CD14-positive monocyte (primary cell): Measurements from ENCODE around the gene CLRN3. TPM values are rescaled to one million over a fixed set of nuclear protein-coding genes. Genes with fewer than 3 reads are reported as not detected.

Experiments used
- DNase-seq, 3 donors: peaks; one replicate each; pipeline ENCODE4 v3.0.0-alpha.2; 2011 to 2022
- H2AFZ ChIP-seq: 2 replicates; pipeline ENCODE4 v1.6.0; 2012; ENCODE audit warnings: mild to moderate bottlenecking, low read depth, low read length, inconsistent platforms; ENCODE audit not compliant: insufficient read depth, poor library complexity, severe bottlenecking
- H3K27ac ChIP-seq, 2 donors: 1 replicate in 1 of 2; 2 replicates in 1 of 2; pipeline ENCODE4 v1.5.1; 2012 to 2013; ENCODE audit warnings: low read length in 2 of 2, control low read depth in 1 of 2, inconsistent platforms in 1 of 2, low read depth in 1 of 2, mild to moderate bottlenecking in 1 of 2
- H3K27me3 ChIP-seq, 2 donors: one replicate each; pipeline versions ENCODE4 v1.6.0 to v1.6.1; 2011 to 2013; ENCODE audit warnings: low read length in 2 of 2; ENCODE audit not compliant: control insufficient read depth in 2 of 2, insufficient read depth in 2 of 2
- H3K36me3 ChIP-seq, 2 donors: replicated peaks in 1 of 2; 1 replicate in 1 of 2; 2 replicates in 1 of 2; pipeline versions ENCODE4 v1.5.1 to v1.6.1; 2012 to 2013; ENCODE audit warnings: low read length in 2 of 2, control low read depth in 1 of 2, inconsistent platforms in 1 of 2, mild to moderate bottlenecking in 1 of 2; ENCODE audit not compliant: insufficient read depth in 2 of 2, control insufficient read depth in 1 of 2
- H3K4me1 ChIP-seq, 2 donors: 1 replicate in 1 of 2; 2 replicates in 1 of 2; pipeline versions ENCODE4 v1.5.1 to v1.6.1; 2012 to 2013; ENCODE audit warnings: low read length in 2 of 2, control low read depth in 1 of 2, inconsistent platforms in 1 of 2, mild to moderate bottlenecking in 1 of 2, moderate library complexity in 1 of 2; ENCODE audit not compliant: insufficient read depth in 2 of 2, control insufficient read depth in 1 of 2
- H3K4me2 ChIP-seq: replicated peaks from 2 replicates; pipeline ENCODE3; 2012; ENCODE audit warnings: low read length, moderate library complexity, mild to moderate bottlenecking; ENCODE audit not compliant: poor library complexity, severe bottlenecking; ENCODE audit errors: extremely low read depth
- H3K4me3 ChIP-seq, 3 experiments: fragments of 200-600 bp in 1 of 3; sonication (generic) in 1 of 3; replicated peaks in 1 of 3; 1 replicate in 2 of 3; 2 replicates in 1 of 3; pipeline ENCODE4 v1.5.1; 2011 to 2013; ENCODE audit warnings: low read length in 3 of 3, mild to moderate bottlenecking in 3 of 3, control low read depth in 2 of 3, low read depth in 2 of 3, inconsistent platforms in 1 of 3, moderate library complexity in 1 of 3
- H3K79me2 ChIP-seq: 2 replicates; pipeline ENCODE4 v1.6.0; 2012; ENCODE audit warnings: mild to moderate bottlenecking, control low read depth, inconsistent platforms, low read length, moderate library complexity; ENCODE audit not compliant: insufficient read depth
- H3K9ac ChIP-seq: 2 replicates; pipeline ENCODE4 v1.6.0; 2017; ENCODE audit warnings: low read length, mild to moderate bottlenecking; ENCODE audit not compliant: insufficient read depth, poor library complexity, severe bottlenecking
- H3K9me3 ChIP-seq, 2 donors: replicated peaks in 1 of 2; 1 replicate in 1 of 2; 2 replicates in 1 of 2; pipeline versions ENCODE4 v1.5.1 to v1.6.1; 2012 to 2013; ENCODE audit warnings: low read length in 2 of 2, control low read depth in 1 of 2; ENCODE audit not compliant: control insufficient read depth in 1 of 2, insufficient read depth in 1 of 2
- H4K20me1 ChIP-seq: 2 replicates; pipeline ENCODE4 v1.6.0; 2012; ENCODE audit warnings: mild to moderate bottlenecking, low read length, control low read depth, moderate library complexity; ENCODE audit not compliant: insufficient read depth
- H3K27ac Mint-ChIP-seq, 7 donors: one replicate each; pipeline ENCODE4 v1.8.0; 2020; ENCODE audit warnings: mild to moderate bottlenecking in 7 of 7, mixed read lengths in 7 of 7, moderate library complexity in 6 of 7, inconsistent platforms in 2 of 7
- H3K27me3 Mint-ChIP-seq, 3 donors: one replicate each; pipeline ENCODE4 v1.8.0; 2021 to 2022; ENCODE audit warnings: low read depth in 3 of 3, mild to moderate bottlenecking in 3 of 3, mixed read lengths in 3 of 3, moderate library complexity in 3 of 3, inconsistent platforms in 1 of 3
- H3K36me3 Mint-ChIP-seq, 2 donors: one replicate each; pipeline ENCODE4 v1.8.0; 2020; ENCODE audit warnings: mixed read lengths in 2 of 2, inconsistent platforms in 1 of 2, mild to moderate bottlenecking in 1 of 2
- H3K4me1 Mint-ChIP-seq: one replicate; pipeline ENCODE4 v1.8.0; 2020; ENCODE audit warnings: mild to moderate bottlenecking, mixed read lengths
- H3K4me3 Mint-ChIP-seq, 2 donors: one replicate each; pipeline ENCODE4 v1.8.0; 2020; ENCODE audit warnings: mild to moderate bottlenecking in 2 of 2, mixed read lengths in 2 of 2, moderate library complexity in 1 of 2
- H3K9me3 Mint-ChIP-seq, 7 donors: one replicate each; pipeline ENCODE4 v1.8.0; 2020 to 2022; ENCODE audit warnings: mixed read lengths in 7 of 7, mild to moderate bottlenecking in 6 of 7, moderate library complexity in 6 of 7, inconsistent platforms in 2 of 7
- WGBS: methylation state at CpG from one replicate; pipeline ENCODE4 v1.1.5; 2013; ENCODE audit warnings: missing lambda C conversion rate; ENCODE audit not compliant: insufficient coverage; 5-methylcytosine and 5-hydroxymethylcytosine counted together
- intact Hi-C, 2 donors: fragments of 100-400 bp; cut with micrococcal nuclease; formaldehyde crosslinking; loops; one replicate each; pipeline versions ENCODE4 v1.15.0 to v1.15.1; 2023
- polyA plus RNA-seq, 3 donors: library from polyadenylated mRNA; depleted of rRNA in 1 of 3; unstranded in 2 of 3; stranded (reverse) in 1 of 3; fragments of 300-500 nt in 2 of 3; fragments of >200 nt in 1 of 3; fragmentation: Illumina TruSeq in 2 of 3; gene quantifications; 1 replicate in 2 of 3; 2 replicates in 1 of 3; pipeline ENCODE4 v1.2.3, GENCODE V29; 2012 to 2021
- TF ChIP-seq, protein P1 (sequence below): fragments of 200-600 bp; IDR thresholded peaks from one replicate; pipeline ENCODE4 v1.8.0; 2022; ENCODE audit warnings: antibody characterized with exemption, mild to moderate bottlenecking

The CLRN3 gene
- polyA plus RNA-seq, 3 donors, result 0.16 TPM; not detected in 2

DNA sequence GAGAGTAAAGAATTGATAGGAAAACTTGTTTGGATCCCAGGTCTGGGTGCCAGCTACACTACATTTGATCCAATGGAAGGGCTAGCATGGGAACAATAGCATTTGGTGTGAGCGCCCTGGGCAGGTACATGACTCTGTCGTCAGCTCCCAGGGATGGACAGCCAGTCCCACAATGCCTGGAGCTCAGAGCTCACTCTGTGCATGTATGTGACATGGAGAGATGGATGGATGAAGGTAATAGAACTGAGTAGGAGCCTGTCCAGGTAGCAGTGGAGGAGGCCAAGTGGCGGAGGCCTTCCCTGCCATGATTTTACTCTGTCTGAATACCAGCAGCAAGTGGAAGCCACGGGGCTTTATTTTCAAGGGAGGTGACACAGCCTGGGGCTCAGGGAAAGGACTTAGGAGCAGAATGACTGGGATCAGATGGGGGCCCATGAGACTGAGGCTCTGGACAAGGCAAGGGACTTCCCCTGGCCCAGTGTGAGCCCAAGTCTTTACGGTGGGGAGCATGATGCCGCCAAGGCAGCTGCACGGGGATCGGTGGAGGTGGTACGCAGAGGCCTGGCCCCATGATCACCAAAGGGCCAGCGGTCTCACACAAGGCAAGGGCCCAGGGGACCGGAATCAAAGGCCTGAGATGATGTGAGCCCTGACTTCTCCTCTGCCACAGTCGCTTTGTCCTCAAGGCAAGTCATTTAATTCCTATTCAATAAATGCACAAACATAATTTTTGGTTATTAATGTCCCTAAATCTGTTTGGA is 20.0 kb upstream of the CLRN3 start:
- peaks cover 0 to 6% (median 4%) of the 10 kb centered on the region in 3 donors for H3K27me3 Mint-ChIP-seq
- intact Hi-C loops, result no loop called here

DNA sequence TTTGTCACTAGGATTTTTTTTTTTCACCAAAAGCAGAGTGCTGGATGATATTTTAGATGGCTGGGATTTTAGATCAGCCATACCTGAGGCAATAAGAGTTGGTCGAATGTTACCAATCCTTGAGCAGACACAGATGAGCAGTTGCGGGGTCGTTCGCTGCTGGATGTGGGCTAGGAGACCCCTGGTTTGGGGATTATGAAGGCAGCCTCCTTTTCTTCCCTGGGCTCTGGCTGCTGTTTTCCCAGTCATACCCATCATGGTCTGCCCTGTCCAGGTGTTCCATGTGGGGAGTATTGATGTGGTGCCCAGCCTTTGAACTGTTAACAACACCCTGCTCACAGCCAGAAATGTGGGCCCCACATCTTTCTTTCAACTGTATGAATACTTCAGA is 19.1 kb upstream of the CLRN3 start:
- H3K4me3 ChIP-seq, result no peak overlapping the region
- peaks cover 47% of the 10 kb centered on the region for H3K4me1 Mint-ChIP-seq
- peaks cover 96% of the 10 kb centered on the region for H3K79me2 ChIP-seq
- H3K27me3 Mint-ChIP-seq, result peaks cover 0 to 6% (median 2%) of the 10 kb centered on the region in 3 donors
- no peaks in the 10 kb centered on the region for H3K27me3 ChIP-seq
- no peak overlapping the region for H3K9ac ChIP-seq
- peaks cover 67% of the 10 kb centered on the region for H4K20me1 ChIP-seq
- WGBS, result 97% methylated on average over 4 of the region's 4 CpGs
- peaks cover 42 to 48% of the 10 kb centered on the region in 2 donors for H3K36me3 Mint-ChIP-seq
- H3K36me3 ChIP-seq, result peaks cover 0 to 49% of the 10 kb centered on the region in 2 donors
- H3K4me3 Mint-ChIP-seq, result no peak overlapping the region
- H3K9me3 ChIP-seq, result peaks cover 12 to 13% of the 10 kb centered on the region in 2 donors
- H3K4me2 ChIP-seq, result no peak overlapping the region
- H3K4me1 ChIP-seq, result peaks cover 25 to 26% of the 10 kb centered on the region in 2 donors
- H3K27ac Mint-ChIP-seq, result no peak overlapping the region
- no peak overlapping the region for H3K27ac ChIP-seq
- no peak overlapping the region for H2AFZ ChIP-seq
- DNase-seq, result no peak
- TF ChIP-seq, protein P1, sequence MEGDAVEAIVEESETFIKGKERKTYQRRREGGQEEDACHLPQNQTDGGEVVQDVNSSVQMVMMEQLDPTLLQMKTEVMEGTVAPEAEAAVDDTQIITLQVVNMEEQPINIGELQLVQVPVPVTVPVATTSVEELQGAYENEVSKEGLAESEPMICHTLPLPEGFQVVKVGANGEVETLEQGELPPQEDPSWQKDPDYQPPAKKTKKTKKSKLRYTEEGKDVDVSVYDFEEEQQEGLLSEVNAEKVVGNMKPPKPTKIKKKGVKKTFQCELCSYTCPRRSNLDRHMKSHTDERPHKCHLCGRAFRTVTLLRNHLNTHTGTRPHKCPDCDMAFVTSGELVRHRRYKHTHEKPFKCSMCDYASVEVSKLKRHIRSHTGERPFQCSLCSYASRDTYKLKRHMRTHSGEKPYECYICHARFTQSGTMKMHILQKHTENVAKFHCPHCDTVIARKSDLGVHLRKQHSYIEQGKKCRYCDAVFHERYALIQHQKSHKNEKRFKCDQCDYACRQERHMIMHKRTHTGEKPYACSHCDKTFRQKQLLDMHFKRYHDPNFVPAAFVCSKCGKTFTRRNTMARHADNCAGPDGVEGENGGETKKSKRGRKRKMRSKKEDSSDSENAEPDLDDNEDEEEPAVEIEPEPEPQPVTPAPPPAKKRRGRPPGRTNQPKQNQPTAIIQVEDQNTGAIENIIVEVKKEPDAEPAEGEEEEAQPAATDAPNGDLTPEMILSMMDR, result no peak
- intact Hi-C loops, result no loop called here
- peaks cover 6 to 14% (median 11%) of the 10 kb centered on the region in 7 donors for H3K9me3 Mint-ChIP-seq

More for the DNA sequence above, 20.0 kb upstream of the CLRN3 start:
- TF ChIP-seq, protein P1, result no peak
- no peak overlapping the region for H3K4me3 ChIP-seq
- H3K4me2 ChIP-seq, result no peak overlapping the region
- H2AFZ ChIP-seq, result no peak overlapping the region
- Mint-ChIP-seq H3K4me3 (no peak overlapping the region), H3K36me3 (peaks cover 49 to 50% of the 10 kb centered on the region in 2 donors), H3K27ac (peak overlapping the region in 1 of 7 donors; percentile 54), H3K4me1 (peaks cover 56% of the 10 kb centered on the region), H3K9me3 (peaks cover 6 to 14% (median 11%) of the 10 kb centered on the region in 7 donors)
- DNase-seq, result no peak
- H3K27ac ChIP-seq, result no peak overlapping the region
- H3K36me3 ChIP-seq, result peaks cover 0 to 49% of the 10 kb centered on the region in 2 donors
- H3K4me1 ChIP-seq, result peaks cover 33 to 34% of the 10 kb centered on the region in 2 donors
- peaks cover 13% of the 10 kb centered on the region in 2 donors for H3K9me3 ChIP-seq
- H3K79me2 ChIP-seq, result peaks cover 100% of the 10 kb centered on the region
- no peaks in the 10 kb centered on the region for H3K27me3 ChIP-seq
- 97% methylated on average over 10 of the region's 12 CpGs for WGBS
- peaks cover 67% of the 10 kb centered on the region for H4K20me1 ChIP-seq
- no peak overlapping the region for H3K9ac ChIP-seq
